Measurements from ENCODE around the gene TAC3. TPM values are rescaled to one million over a fixed set of nuclear protein-coding genes. Genes with fewer than 3 reads are reported as not detected.
"Not testable (repeated sequence)": the region's sequence is repeated elsewhere in the genome, so short reads cannot be mapped to it uniquely, and the experiment has no call there.

TAC3 gene
- not detected in 2 replicates for polyA plus RNA-seq (2011; rRNA removed)
- not detected in 2 replicates for polyA minus RNA-seq (2011; rRNA and poly(A)+ RNA removed)

GRCh38 chr12:57016348-57016747 is at the start of gene TAC3:
Gene TAC3, minus strand, starts transcription at chr12:57016529. Its CDS starts 732 bp downstream, at chr12:57015797.
- TF ChIP-seq CTCF (IDR thresholded peaks at IDR 0.05; ENCODE audit: insufficient read depth, low read depth, low read length): no peak

GRCh38 chr12:57063991-57064685 is 47.8 kb upstream of the TAC3 start:
- POLR2A ChIA-PET: no interaction called here
- CTCF ChIA-PET: interaction anchor here (0.7 to 6.2 kb wide), 5 partner anchors 48 to 61 kb away, joined by 3 to 47 read pairs (median 5); partner anchors contain the start of gene STAT6
- Histone ChIP-seq H3K4me3 (ENCODE audit: low read depth, low read length) (no peak overlapping the region), H3K36me3 (ENCODE audit: control insufficient read depth, insufficient read depth, low read length) (no peaks in the 10 kb centered on the region; the same call in 1 of the 2 replicates), H3K27me3 (ENCODE audit: control insufficient read depth, insufficient read depth, low read length) (no peaks in the 10 kb centered on the region)
- TF ChIP-seq CTCF (IDR thresholded peaks at IDR 0.05; ENCODE audit: insufficient read depth, low read depth, low read length): no peak
- no peak for DNase-seq (ENCODE audit: low read depth)

More at GRCh38 chr12:57016348-57016747, at the start of gene TAC3:
- H3K36me3 ChIP-seq (ENCODE audit: control insufficient read depth, insufficient read depth, low read length): no peaks in the 10 kb centered on the region
- ChIA-PET CTCF (interaction anchor here (0.8 to 1.6 kb wide), 4 partner anchors 9 to 53 kb away, joined by 3 to 7 read pairs (median 5); no protein-coding TSS in a partner anchor), POLR2A (no interaction called here)
- no peak for DNase-seq (ENCODE audit: low read depth)
- peaks cover 36% of the 10 kb centered on the region for H3K27me3 ChIP-seq (ENCODE audit: control insufficient read depth, insufficient read depth, low read length)
- no peak within 1 kb of the TSS for H3K4me3 ChIP-seq (ENCODE audit: low read depth, low read length)

- peaks cover 1% of the 10 kb centered on the region; the same call in 1 of the 2 replicates for H3K36me3 ChIP-seq (ENCODE audit: control insufficient read depth, insufficient read depth, low read length)
- no peak for DNase-seq (ENCODE audit: low read depth)
- H3K27me3 ChIP-seq (ENCODE audit: control insufficient read depth, insufficient read depth, low read length): no peaks in the 10 kb centered on the region
- H3K4me3 ChIP-seq (ENCODE audit: low read depth, low read length): no peak overlapping the region
- TF ChIP-seq CTCF (IDR thresholded peaks at IDR 0.05; ENCODE audit: insufficient read depth, low read depth, low read length): no peak
- POLR2A ChIA-PET: no interaction called here
- CTCF ChIA-PET: interaction anchor here (0.7 to 8.2 kb wide), 6 partner anchors 8 to 490 kb away, joined by 3 to 148 read pairs (median 3); partner anchors contain the start of genes MYO1A and ZBTB39
Measured at GRCh38 chr12:57058454-57058853, 42.1 kb upstream of the TAC3 start.

GRCh38 chr12:57057067-57057751 is 40.9 kb upstream of the TAC3 start:
- Histone ChIP-seq H3K36me3 (ENCODE audit: control insufficient read depth, insufficient read depth, low read length) (peaks cover 1% of the 10 kb centered on the region; the same call in 1 of the 2 replicates), H3K4me3 (ENCODE audit: low read depth, low read length) (no peak overlapping the region), H3K27me3 (ENCODE audit: control insufficient read depth, insufficient read depth, low read length) (no peaks in the 10 kb centered on the region)
- TF ChIP-seq CTCF (IDR thresholded peaks at IDR 0.05; ENCODE audit: insufficient read depth, low read depth, low read length): no peak
- no peak for DNase-seq (ENCODE audit: low read depth)
- CTCF ChIA-PET: interaction anchor here (0.6 to 8.2 kb wide), 5 partner anchors 40 to 207 kb away, joined by 3 to 148 read pairs (median 4); partner anchors contain the start of gene ZBTB39
- POLR2A ChIA-PET: no interaction called here

GRCh38 chr12:57055824-57056223 is 39.5 kb upstream of the TAC3 start:
- H3K36me3 ChIP-seq (ENCODE audit: control insufficient read depth, insufficient read depth, low read length): peaks cover 1% of the 10 kb centered on the region; the same call in 1 of the 2 replicates
- TF ChIP-seq CTCF (IDR thresholded peaks at IDR 0.05; ENCODE audit: insufficient read depth, low read depth, low read length): no peak
- ChIA-PET CTCF (interaction anchor here (0.6 to 8.2 kb wide), 2 partner anchors 49 to 1124 kb away, joined by 3 to 148 read pairs; partner anchors contain the start of gene ZBTB39), POLR2A (no interaction called here)
- DNase-seq (ENCODE audit: low read depth): no peak
- no peak overlapping the region for H3K4me3 ChIP-seq (ENCODE audit: low read depth, low read length)
- no peaks in the 10 kb centered on the region for H3K27me3 ChIP-seq (ENCODE audit: control insufficient read depth, insufficient read depth, low read length)

- H3K36me3 ChIP-seq (ENCODE audit: control insufficient read depth, insufficient read depth, low read length); H3K27me3 ChIP-seq (ENCODE audit: control insufficient read depth, insufficient read depth, low read length); POLR2A ChIA-PET; DNase-seq (ENCODE audit: low read depth); H3K4me3 ChIP-seq (ENCODE audit: low read depth, low read length); CTCF ChIA-PET: not testable (repeated sequence)
Measured at GRCh38 chr12:57053901-57054300, 37.6 kb upstream of the TAC3 start.

GRCh38 chr12:57053146-57053545 is 36.8 kb upstream of the TAC3 start:
- POLR2A ChIA-PET; H3K36me3 ChIP-seq (ENCODE audit: control insufficient read depth, insufficient read depth, low read length); H3K27me3 ChIP-seq (ENCODE audit: control insufficient read depth, insufficient read depth, low read length); H3K4me3 ChIP-seq (ENCODE audit: low read depth, low read length); DNase-seq (ENCODE audit: low read depth): not testable (repeated sequence)
- CTCF ChIA-PET: interaction anchor here (0.5 to 6.0 kb wide), 4 partner anchors 8 to 50 kb away, joined by 3 to 37 read pairs (median 6); no protein-coding TSS in a partner anchor
